ENCODE measurements around the gene ZDHHC8. TPM values are rescaled to one million over a fixed set of nuclear protein-coding genes. Genes with fewer than 3 reads are reported as not detected.

ZDHHC8 gene
- total RNA-seq, 1 donor from 2014 or later, result 88.0 TPM

DNA sequence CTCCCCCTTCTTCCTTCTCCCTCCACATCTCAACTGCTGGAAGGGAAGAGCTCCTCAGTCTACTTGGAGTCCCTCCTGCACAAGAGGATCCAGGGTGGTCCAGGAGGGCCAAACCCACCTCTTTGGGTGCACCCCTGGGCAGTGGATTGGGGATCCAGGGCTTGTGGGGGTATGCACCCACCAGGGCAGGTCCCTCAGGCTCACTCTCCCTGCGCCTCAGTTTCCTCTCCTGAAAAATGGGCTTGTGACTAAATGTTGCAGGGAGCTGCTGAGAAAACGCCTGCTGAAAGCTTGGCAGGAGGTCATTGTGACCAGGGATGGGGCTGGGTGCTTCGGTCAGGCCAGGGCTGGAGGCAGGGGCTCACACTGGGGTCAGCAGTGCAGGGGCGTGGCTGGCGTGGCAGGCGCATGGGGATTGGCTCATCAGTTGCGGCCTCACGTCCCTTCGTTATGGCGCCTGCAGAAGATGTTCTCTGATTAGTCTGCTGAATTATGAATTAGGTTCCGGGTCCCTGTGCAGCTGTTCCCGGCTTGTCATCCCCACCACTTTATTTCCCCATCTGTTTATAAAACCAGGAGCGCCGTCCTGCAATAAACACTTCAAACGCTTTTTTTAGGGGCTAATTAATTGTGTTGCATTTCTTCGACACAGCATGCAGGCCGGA, 44.9 kb downstream of the ZDHHC8 start:
- Histone ChIP-seq H3K9me3 (no peaks in the 10 kb centered on the region), H3K4me3 (no peak overlapping the region), H3K27ac (no peak overlapping the region), H3K27me3 (no peaks in the 10 kb centered on the region), H3K36me3 (no peaks in the 10 kb centered on the region), H3K4me1 (no peaks in the 10 kb centered on the region)
- DNase-seq (no peak), ATAC-seq (no peak)
- intact Hi-C loops (cut with DNase I), result no loop called here
- no peak for TF ChIP-seq CTCF (IDR thresholded peaks at IDR 0.05)

DNA sequence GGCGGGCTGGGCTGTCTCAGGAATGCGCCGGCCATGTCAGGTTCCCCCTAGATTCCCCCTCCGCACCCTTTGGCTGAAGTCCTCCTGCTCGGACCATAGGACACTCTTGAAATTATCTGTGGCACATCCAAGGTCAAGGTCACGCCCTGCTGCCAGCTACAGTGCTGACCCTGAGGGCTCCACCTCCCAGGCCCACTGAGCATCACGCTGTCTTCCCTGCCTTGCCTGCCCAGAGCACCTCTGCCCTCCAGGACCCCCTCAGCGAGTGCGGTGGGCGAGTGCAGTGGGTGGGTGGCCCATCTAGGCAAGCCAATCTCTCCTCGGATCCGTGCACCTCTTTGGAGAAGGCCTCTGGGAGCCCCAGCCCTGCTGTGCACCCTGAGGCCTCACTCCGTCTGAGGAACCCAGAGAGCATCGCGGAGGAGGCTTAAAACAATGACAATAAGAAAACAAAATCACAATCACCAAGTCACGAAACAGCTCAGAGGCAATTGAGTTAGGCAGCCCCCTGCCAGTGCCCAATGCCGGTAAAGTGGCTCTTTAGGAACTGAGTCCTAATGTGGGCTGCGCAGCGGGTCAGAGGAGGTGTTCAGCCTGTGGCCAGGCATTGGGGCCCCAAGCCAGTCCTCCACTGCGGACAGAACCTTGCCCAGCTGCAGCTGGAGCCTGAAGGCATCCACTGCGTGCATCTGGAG, 45.8 kb downstream of the ZDHHC8 start:
- no peak for TF ChIP-seq CTCF (IDR thresholded peaks at IDR 0.05)
- DNase-seq, result no peak
- intact Hi-C loops (cut with DNase I), result no loop called here

GRCh38 chr22:20178075-20178914, 46.7 kb downstream of the ZDHHC8 start:
- Histone ChIP-seq H3K4me1 (no peaks in the 10 kb centered on the region), H3K27ac (no peak overlapping the region), H3K9me3 (no peaks in the 10 kb centered on the region), H3K36me3 (no peaks in the 10 kb centered on the region), H3K27me3 (no peaks in the 10 kb centered on the region), H3K4me3 (no peak overlapping the region)
- ATAC-seq (no peak), DNase-seq (no peak)
- TF ChIP-seq CTCF (IDR thresholded peaks at IDR 0.05), result no peak
- intact Hi-C loops (cut with DNase I), result no loop called here

More for the DNA sequence above, 45.8 kb downstream of the ZDHHC8 start:
- Histone ChIP-seq H3K27ac (no peak overlapping the region), H3K9me3 (no peaks in the 10 kb centered on the region), H3K27me3 (no peaks in the 10 kb centered on the region), H3K36me3 (no peaks in the 10 kb centered on the region), H3K4me3 (no peak overlapping the region), H3K4me1 (no peaks in the 10 kb centered on the region)
- ATAC-seq, result no peak

DNA sequence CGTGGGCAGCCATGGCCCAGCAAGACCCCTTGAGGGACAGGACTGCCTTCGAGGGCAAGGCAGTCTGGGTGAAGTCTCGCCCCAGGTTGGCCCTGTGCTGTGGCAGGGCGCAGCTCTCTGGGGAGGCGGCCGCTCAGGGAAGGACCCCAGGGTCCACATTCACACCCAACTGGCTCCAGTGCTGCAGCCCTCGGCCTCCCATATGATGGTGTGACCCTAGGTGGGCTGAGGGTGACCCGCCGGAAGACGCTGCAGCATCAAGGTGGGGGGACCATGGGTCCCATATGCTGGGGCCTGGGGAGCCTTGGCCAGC, 47.3 kb downstream of the ZDHHC8 start:
- H3K4me1 ChIP-seq, result no peaks in the 10 kb centered on the region
- no peaks in the 10 kb centered on the region for H3K9me3 ChIP-seq
- ATAC-seq (no peak), DNase-seq (no peak)
- no peak for TF ChIP-seq CTCF (IDR thresholded peaks at IDR 0.05)
- intact Hi-C loops (cut with DNase I), result no loop called here
- no peaks in the 10 kb centered on the region for H3K36me3 ChIP-seq
- no peak overlapping the region for H3K4me3 ChIP-seq
- no peaks in the 10 kb centered on the region for H3K27me3 ChIP-seq
- H3K27ac ChIP-seq, result no peak overlapping the region

- no peak for TF ChIP-seq CTCF (IDR thresholded peaks at IDR 0.05)
- Histone ChIP-seq H3K27me3 (no peaks in the 10 kb centered on the region), H3K27ac (no peak overlapping the region), H3K36me3 (no peaks in the 10 kb centered on the region), H3K9me3 (no peaks in the 10 kb centered on the region), H3K4me1 (no peaks in the 10 kb centered on the region), H3K4me3 (no peak overlapping the region)
- ATAC-seq (no peak), DNase-seq (no peak)
- intact Hi-C loops (cut with DNase I), result no loop called here
These were observed 48.0 kb downstream of the ZDHHC8 start for GRCh38 chr22:20179455-20180244.

Data from upper lobe of right lung (tissue), 1 donor.